ENCODE data around the gene ACVR1.

The ACVR1 gene

DNA sequence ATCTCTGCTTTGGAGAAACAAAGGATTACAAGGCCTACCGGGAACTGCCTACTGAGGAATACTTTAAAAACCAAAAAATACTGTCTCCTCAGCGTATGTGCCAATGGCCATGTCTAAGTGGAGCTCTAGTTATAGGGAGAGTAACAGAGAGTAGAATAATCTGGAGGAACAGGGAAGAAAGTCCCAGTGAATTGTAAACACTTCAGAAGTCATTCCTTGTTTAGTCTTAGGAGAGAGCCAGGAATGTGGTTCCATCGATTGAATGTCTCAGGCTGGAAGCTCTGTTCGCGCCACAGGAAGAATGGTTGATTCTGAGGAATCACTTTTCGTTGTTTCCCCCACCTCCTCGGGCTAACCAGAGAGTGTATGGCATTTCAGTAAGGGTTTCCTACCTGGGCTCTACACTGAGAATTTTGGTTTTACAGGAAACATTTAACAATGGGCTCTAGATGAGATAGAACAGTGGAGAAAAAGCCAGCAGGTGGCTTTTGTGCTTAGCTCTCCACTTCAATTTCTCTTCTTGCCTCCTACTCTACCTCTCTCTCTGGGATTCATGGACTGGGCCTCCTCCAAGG is 88.7 kb downstream of the ACVR1 start:
- TF ChIP-seq, protein P1, sequence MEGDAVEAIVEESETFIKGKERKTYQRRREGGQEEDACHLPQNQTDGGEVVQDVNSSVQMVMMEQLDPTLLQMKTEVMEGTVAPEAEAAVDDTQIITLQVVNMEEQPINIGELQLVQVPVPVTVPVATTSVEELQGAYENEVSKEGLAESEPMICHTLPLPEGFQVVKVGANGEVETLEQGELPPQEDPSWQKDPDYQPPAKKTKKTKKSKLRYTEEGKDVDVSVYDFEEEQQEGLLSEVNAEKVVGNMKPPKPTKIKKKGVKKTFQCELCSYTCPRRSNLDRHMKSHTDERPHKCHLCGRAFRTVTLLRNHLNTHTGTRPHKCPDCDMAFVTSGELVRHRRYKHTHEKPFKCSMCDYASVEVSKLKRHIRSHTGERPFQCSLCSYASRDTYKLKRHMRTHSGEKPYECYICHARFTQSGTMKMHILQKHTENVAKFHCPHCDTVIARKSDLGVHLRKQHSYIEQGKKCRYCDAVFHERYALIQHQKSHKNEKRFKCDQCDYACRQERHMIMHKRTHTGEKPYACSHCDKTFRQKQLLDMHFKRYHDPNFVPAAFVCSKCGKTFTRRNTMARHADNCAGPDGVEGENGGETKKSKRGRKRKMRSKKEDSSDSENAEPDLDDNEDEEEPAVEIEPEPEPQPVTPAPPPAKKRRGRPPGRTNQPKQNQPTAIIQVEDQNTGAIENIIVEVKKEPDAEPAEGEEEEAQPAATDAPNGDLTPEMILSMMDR (IDR thresholded peaks at IDR 0.05; ENCODE audit: extremely low read depth, missing control alignments), result no peak
- no peak for DNase-seq (ENCODE audit: low spot score)

DNA sequence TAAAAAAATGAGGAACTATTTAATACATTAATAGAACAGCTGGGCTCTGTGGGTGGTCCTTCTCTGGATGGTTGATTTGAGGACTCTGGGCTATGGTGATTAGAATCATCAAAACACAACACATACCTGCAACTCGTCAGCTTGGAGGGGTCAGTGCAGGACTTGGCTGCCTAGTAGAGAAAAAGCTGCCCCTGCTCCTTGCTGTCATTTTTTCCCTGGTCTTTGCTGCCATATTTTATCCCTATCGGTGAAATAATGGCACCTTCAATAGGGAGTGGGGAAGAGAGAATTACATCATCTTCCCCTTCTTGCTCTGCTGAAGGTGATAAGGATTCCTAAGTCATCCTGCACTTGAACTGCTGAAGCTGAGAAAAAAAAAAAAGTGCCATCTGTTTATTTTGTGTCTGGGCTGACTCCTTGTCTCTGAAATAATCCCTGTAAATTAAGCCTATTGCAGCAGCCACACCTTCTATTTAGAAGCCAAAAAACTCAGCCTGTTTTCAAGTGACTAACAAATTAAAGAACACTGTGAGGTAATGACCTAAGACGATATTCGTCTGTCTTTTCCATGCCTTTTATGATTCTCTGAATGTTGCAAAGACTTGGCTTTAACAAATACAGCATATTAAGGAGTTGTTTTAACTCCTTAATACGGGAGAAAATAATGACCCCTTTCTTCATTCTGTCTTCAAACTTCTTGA is 89.3 kb downstream of the ACVR1 start:
- TF ChIP-seq, protein P1 (IDR thresholded peaks at IDR 0.05; ENCODE audit: extremely low read depth, missing control alignments), result no peak
- no peak for DNase-seq (ENCODE audit: low spot score)

DNA sequence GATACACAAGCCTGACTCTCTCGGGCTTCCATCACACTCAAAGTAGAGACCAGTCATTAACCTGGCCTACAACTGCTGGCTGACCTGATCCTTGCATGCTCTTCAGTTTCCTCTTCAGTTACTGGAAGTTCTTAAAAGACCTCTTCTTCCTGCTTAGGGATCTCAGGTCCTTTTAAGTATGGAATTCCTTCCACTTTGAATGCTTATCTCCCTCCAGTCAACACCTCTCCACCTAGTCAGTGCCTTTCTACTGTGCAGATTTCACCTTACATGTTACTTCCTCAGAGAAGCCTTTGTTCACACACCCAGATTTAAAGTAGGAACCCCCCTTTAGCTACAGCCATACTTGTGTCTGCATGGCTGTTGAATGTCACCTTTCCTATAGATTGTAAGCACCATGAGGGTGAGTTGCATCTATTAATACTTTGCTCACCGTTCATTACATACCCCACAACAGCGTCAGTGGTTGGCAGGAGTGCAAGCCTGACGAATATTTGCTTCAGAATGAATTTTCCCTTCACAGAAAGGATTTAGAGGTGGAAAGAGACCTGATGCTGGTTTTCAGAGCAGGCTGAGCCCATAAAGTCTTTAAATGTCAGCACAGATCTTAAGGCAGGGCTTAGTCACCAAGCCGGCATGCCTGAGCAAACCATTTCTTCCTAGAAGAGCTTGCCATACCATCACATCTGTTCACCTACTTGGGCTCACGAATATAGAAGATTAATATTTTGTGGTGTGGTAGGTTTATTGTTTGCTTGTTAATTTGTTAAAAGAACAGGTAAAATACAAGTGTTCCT is 90.1 kb downstream of the ACVR1 start:
- TF ChIP-seq, protein P1 (IDR thresholded peaks at IDR 0.05; ENCODE audit: extremely low read depth, missing control alignments), result no peak
- no peak for DNase-seq (ENCODE audit: low spot score)

DNA sequence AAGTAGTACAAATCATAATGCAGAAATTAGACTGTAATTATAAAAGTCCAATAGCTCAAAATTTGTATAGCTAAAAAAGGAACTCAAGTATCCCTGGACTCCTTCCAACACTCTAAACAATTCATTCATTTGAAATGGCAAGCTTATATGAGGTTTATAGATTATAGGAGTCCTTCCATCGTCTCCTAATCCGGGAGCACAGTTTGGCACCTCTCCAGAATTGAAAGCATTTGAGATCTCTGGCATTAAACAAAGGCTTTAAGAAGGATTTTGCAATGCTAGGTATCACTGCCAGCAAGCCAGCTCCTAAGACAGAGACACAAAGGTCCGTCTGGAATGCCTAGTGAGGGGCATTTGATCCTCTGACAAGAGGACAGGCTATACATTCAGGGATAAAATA is 90.9 kb downstream of the ACVR1 start:
- DNase-seq (ENCODE audit: low spot score), result no peak
- TF ChIP-seq, protein P1 (IDR thresholded peaks at IDR 0.05; ENCODE audit: extremely low read depth, missing control alignments), result no peak

DNA sequence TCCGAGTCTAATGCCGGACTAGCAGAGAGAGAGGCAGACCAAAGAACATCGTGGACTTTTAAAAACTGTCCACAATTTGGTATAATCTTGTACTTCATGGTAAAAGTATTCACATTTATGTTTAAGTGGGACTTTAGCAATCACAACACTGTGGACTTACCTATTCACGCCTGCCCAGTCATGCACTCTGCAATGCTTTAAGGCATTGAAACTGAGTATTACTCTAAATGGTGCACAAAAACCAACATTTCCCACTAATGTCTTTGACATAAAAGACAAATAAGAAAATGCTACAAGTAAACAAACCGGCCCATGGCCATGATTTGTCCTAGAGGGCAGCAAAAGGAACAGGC is 91.3 kb downstream of the ACVR1 start:
- TF ChIP-seq, protein P1 (IDR thresholded peaks at IDR 0.05; ENCODE audit: extremely low read depth, missing control alignments), result no peak
- DNase-seq (ENCODE audit: low spot score), result no peak

DNA sequence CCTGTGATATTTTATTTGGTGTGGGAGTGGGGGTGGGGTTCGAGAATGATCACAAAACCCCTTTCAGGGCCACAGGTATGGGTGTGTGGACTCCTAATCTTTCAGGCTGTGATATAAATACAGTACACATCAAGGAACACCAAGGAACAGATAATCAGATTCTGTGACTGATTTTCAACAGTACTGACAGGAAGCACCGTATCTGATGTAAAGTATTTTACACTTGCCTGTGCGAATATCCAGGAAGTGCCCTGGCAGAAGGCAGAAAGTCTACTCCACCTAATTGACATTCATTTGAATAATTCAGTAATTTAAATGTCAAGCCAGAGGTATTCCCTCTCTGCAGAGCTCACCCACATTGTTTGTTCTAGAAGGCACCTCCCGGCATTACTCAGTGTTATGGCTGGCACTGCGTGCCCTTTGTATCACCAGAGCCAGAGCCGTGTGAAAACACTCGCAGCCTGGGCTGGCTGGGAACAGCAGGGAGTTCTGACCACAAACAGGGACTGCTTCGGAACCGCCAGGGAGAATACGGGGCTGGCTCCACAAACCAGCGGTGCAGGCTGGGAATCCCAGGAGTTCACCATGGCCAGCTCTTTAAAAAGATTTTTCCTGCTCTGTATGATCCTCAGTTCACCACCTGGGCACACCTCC is 91.8 kb downstream of the ACVR1 start:
- DNase-seq (ENCODE audit: low spot score), result no peak
- TF ChIP-seq, protein P1 (IDR thresholded peaks at IDR 0.05; ENCODE audit: extremely low read depth, missing control alignments), result no peak

DNA sequence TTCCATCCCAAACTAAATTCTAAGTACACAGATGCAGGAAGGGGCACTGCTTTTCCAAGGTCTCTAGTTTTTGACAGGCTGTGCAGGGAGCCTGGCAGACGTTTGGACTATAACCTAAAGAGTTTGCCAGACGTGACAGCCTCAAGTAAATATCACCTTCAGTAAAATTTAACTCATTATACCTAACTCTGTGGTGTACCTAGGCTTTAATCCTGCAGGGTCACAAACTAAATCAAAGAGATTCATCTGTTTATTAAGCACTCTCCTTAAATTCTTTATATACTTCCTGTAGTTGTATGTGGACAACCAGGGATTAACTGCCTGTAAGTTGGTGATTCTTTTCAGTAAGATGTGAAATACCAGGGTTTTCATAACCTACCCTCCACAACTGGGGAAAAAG is 92.9 kb downstream of the ACVR1 start:
- TF ChIP-seq, protein P1 (IDR thresholded peaks at IDR 0.05; ENCODE audit: extremely low read depth, missing control alignments), result no peak

More for the DNA sequence above, 92.9 kb downstream of the ACVR1 start:
- DNase-seq (ENCODE audit: low spot score), result no peak
